Fibroblast of lung (primary cell): ENCODE measurements around the gene CALD1.

Source experiments
- CTCF ChIP-seq, 2 donors: IDR thresholded peaks in 1 of 2; conservative IDR thresholded peaks in 1 of 2; 1 replicate in 1 of 2; 2 replicates in 1 of 2; pipeline ENCODE4 v1.5.1; 2011 to 2012; ENCODE audit warnings: low read length in 2 of 2, control low read depth in 1 of 2, inconsistent platforms in 1 of 2, low read depth in 1 of 2, mild to moderate bottlenecking in 1 of 2
- EZH2 ChIP-seq: IDR thresholded peaks from 2 replicates; pipeline ENCODE4 v1.5.1; 2012; ENCODE audit warnings: low read length, control low read depth, mild to moderate bottlenecking; ENCODE audit errors: missing control alignments

- TF ChIP-seq EZH2, result no peak
- no peak for TF ChIP-seq CTCF (conservative IDR thresholded peaks at IDR 0.05 in 1 of 2, IDR thresholded peaks at IDR 0.05 in 1 of 2; ENCODE audit: low read depth in 1 of 2, low read length in 2 of 2)
These were observed 43.1 kb upstream of the CALD1 start for GRCh38 chr7:134736381-134736780.
